HEK293 (cell line): ENCODE results near the gene GMPPB.

Source experiments
- CTCF ChIA-PET: fragments of 350-600 bp; formaldehyde crosslinking; extraction: SDS; loops from one replicate; lab custom pipeline; 2021; ENCODE audit warnings: antibody characterized with exemption; lab: Yijun Ruan, JAX
- POLR2A ChIA-PET: fragments of 300-600 bp; formaldehyde crosslinking; extraction: SDS; loops from one replicate; lab custom pipeline; 2020; ENCODE audit warnings: antibody characterized with exemption, inconsistent platforms; lab: Yijun Ruan, JAX
- H3K27ac ChIP-seq: fragments of 200-500 bp; sonication (Bioruptor generic); 2 replicates; pipeline ENCODE4 v1.5.1; 2014; ENCODE audit warnings: low read depth, low read length, control low read depth, inconsistent platforms; ENCODE audit errors: extremely low read depth
- H3K36me3 ChIP-seq, 2 experiments: fragments of 200-500 bp in 1 of 2; sonication (Bioruptor generic) in 1 of 2; 1 replicate in 1 of 2; 2 replicates in 1 of 2; pipeline ENCODE4 v1.5.1; 2014 to 2017; ENCODE audit warnings: inconsistent platforms in 2 of 2, low read length in 2 of 2; ENCODE audit not compliant: control insufficient read depth in 2 of 2, insufficient read depth in 1 of 2
- H3K4me1 ChIP-seq: fragments of 200-500 bp; sonication (Bioruptor generic); 2 replicates; pipeline ENCODE4 v1.5.1; 2014; ENCODE audit warnings: mild to moderate bottlenecking, low read length, inconsistent platforms; ENCODE audit not compliant: control insufficient read depth, insufficient read depth
- H3K4me3 ChIP-seq: 2 replicates; pipeline ENCODE4 v1.5.1; 2011; ENCODE audit warnings: low read depth, mild to moderate bottlenecking, control low read depth, low read length, moderate library complexity
- H3K9me3 ChIP-seq: fragments of 200-500 bp; sonication (Bioruptor generic); 2 replicates; pipeline ENCODE4 v1.5.1; 2014; ENCODE audit warnings: low read depth, low read length, inconsistent platforms; ENCODE audit not compliant: control insufficient read depth, insufficient read depth
- BCL11A ChIP-seq: fragments of 450-650 bp; formaldehyde crosslinking; IDR thresholded peaks from 2 replicates; pipeline ENCODE4 v1.5.1; 2016; ENCODE audit warnings: low read depth, missing biosample characterization, missing genetic modification characterization
- BCL11B ChIP-seq: fragments of 450-650 bp; formaldehyde crosslinking; IDR thresholded peaks from 2 replicates; pipeline ENCODE4 v1.5.1; 2016; ENCODE audit warnings: low read depth, missing biosample characterization, missing genetic modification characterization
- SCRT1 ChIP-seq: fragments of 450-650 bp; formaldehyde crosslinking; IDR thresholded peaks from 2 replicates; pipeline ENCODE4 v1.5.1; 2016; ENCODE audit warnings: missing biosample characterization, missing genetic modification characterization, borderline replicate concordance
- SCRT2 ChIP-seq: fragments of 450-650 bp; formaldehyde crosslinking; IDR thresholded peaks from 2 replicates; pipeline ENCODE4 v1.5.1; 2016; ENCODE audit warnings: missing biosample characterization, missing genetic modification characterization
- TRIM28 ChIP-seq: IDR thresholded peaks from 2 replicates; pipeline ENCODE4 v1.6.1; 2011; ENCODE audit warnings: low read length, control low read depth, borderline replicate concordance
- TSHZ1 ChIP-seq: fragments of 450-650 bp; formaldehyde crosslinking; IDR thresholded peaks from 2 replicates; pipeline ENCODE4 v1.5.1; 2016; ENCODE audit warnings: missing biosample characterization, missing genetic modification characterization, borderline replicate concordance
- YY2 ChIP-seq: fragments of 450-650 bp; formaldehyde crosslinking; IDR thresholded peaks from 2 replicates; pipeline ENCODE4 v1.5.1; 2016; ENCODE audit warnings: missing biosample characterization, missing genetic modification characterization
- ZIC2 ChIP-seq: fragments of 450-650 bp; formaldehyde crosslinking; IDR thresholded peaks from 2 replicates; pipeline ENCODE4 v1.5.1; 2016; ENCODE audit warnings: missing biosample characterization, missing genetic modification characterization
- ZNF174 ChIP-seq: fragments of 450-650 bp; formaldehyde crosslinking; IDR thresholded peaks from 2 replicates; pipeline ENCODE4 v1.5.0; 2017; ENCODE audit warnings: missing biosample characterization, mild to moderate bottlenecking, missing genetic modification characterization
- ZNF223 ChIP-seq: fragments of 450-650 bp; formaldehyde crosslinking; IDR thresholded peaks from 2 replicates; pipeline ENCODE4 v1.5.1; 2016; ENCODE audit warnings: missing biosample characterization, missing genetic modification characterization
- ZNF280C ChIP-seq: fragments of 450-650 bp; formaldehyde crosslinking; IDR thresholded peaks from 2 replicates; pipeline ENCODE4 v1.5.1; 2016; ENCODE audit warnings: missing biosample characterization, missing genetic modification characterization
- ZNF292 ChIP-seq: fragments of 450-650 bp; formaldehyde crosslinking; IDR thresholded peaks from 2 replicates; pipeline ENCODE4 v1.5.1; 2016; ENCODE audit warnings: low read depth, missing biosample characterization, missing genetic modification characterization, borderline replicate concordance
- ZNF473 ChIP-seq: fragments of 450-650 bp; formaldehyde crosslinking; IDR thresholded peaks from 2 replicates; pipeline ENCODE4 v1.5.1; 2017; ENCODE audit warnings: missing biosample characterization, missing genetic modification characterization
- ZNF530 ChIP-seq: fragments of 450-650 bp; formaldehyde crosslinking; IDR thresholded peaks from 2 replicates; pipeline ENCODE4 v1.5.1; 2016; ENCODE audit warnings: low read depth, missing biosample characterization, missing genetic modification characterization
- ZNF571 ChIP-seq: fragments of 450-650 bp; formaldehyde crosslinking; IDR thresholded peaks from 2 replicates; pipeline ENCODE4 v1.5.0; 2017; ENCODE audit warnings: missing biosample characterization, missing genetic modification characterization
- ZNF621 ChIP-seq: fragments of 450-650 bp; formaldehyde crosslinking; IDR thresholded peaks from 2 replicates; pipeline ENCODE4 v1.5.1; 2017; ENCODE audit warnings: missing biosample characterization, missing genetic modification characterization
- ZNF626 ChIP-seq: fragments of 450-650 bp; sonication (Bioruptor Pico); formaldehyde crosslinking; IDR thresholded peaks from 2 replicates; pipeline ENCODE4 v1.5.1; 2018; ENCODE audit warnings: missing biosample characterization, missing genetic modification characterization, inconsistent platforms
- ZNF670 ChIP-seq: fragments of 450-650 bp; formaldehyde crosslinking; IDR thresholded peaks from 2 replicates; pipeline ENCODE4 v1.5.1; 2016; ENCODE audit warnings: missing biosample characterization, missing genetic modification characterization, low read depth
- ZNF704 ChIP-seq: fragments of 450-650 bp; formaldehyde crosslinking; IDR thresholded peaks from 2 replicates; pipeline ENCODE4 v1.5.1; 2016; ENCODE audit warnings: missing biosample characterization, missing genetic modification characterization
- ZNF843 ChIP-seq: fragments of 450-650 bp; formaldehyde crosslinking; IDR thresholded peaks from 2 replicates; pipeline ENCODE4 v1.5.1; 2016; ENCODE audit warnings: missing biosample characterization, missing genetic modification characterization

GMPPB gene

GRCh38 chr3:49723296-49723627 is 489 bp downstream of the GMPPB start (continued):
- no peak for TF ChIP-seq TSHZ1 (tag by site-specific recombination)
- TF ChIP-seq BCL11A (tag by site-specific recombination), result no peak
- TF ChIP-seq ZNF530, result no peak
- TF ChIP-seq ZNF621 (tag by site-specific recombination), result no peak
- TF ChIP-seq ZNF571, result no peak
- TF ChIP-seq YY2 (tag by site-specific recombination), result no peak
- no peak for TF ChIP-seq ZIC2 (tag by site-specific recombination)

- 0 out of 2 replicates have a peak, but pooled peaks have one; percentile 14 for TF ChIP-seq BCL11B (tag by site-specific recombination)
- TF ChIP-seq ZNF626 (tag by site-specific recombination), result no peak
- Histone ChIP-seq H3K36me3 (peaks cover 0 to 77% of the 10 kb centered on the region in 2 experiments; a peak in 1 of 3 replicates), H3K9me3 (no peaks in the 10 kb centered on the region), H3K27ac (peak overlapping the region; percentile 87; the same call in 1 of the 2 replicates), H3K4me1 (no peaks in the 10 kb centered on the region), H3K4me3 (peak overlapping the region; percentile 90)
- CTCF ChIA-PET, result interaction anchor here (0.6 to 0.7 kb wide), 2 partner anchors 13 to 184 kb away, joined by 3 read pairs; no protein-coding TSS in a partner anchor
- POLR2A ChIA-PET, result interaction anchor here (0.5 to 1.7 kb wide), 5 partner anchors 8 to 586 kb away, joined by 3 to 9 read pairs (median 4); no protein-coding TSS in a partner anchor
These were observed 855 bp downstream of the GMPPB start for GRCh38 chr3:49722896-49723295.

- ChIA-PET POLR2A (interaction anchor here (0.6 to 1.2 kb wide), 2 partner anchors 64 to 1111 kb away, joined by 5 to 7 read pairs; partner anchors contain the start of gene IP6K1), CTCF (no interaction called here)
- Histone ChIP-seq H3K27ac (no peak overlapping the region), H3K4me1 (no peaks in the 10 kb centered on the region), H3K9me3 (no peaks in the 10 kb centered on the region), H3K36me3 (peaks cover 0 to 76% of the 10 kb centered on the region in 2 experiments; a peak in 1 of 3 replicates), H3K4me3 (no peak overlapping the region; the same call in 1 of the 2 replicates)
- TF ChIP-seq BCL11B (tag by site-specific recombination) (no peak), SCRT2 (tag by site-specific recombination) (peak; percentile 85), SCRT1 (peak; percentile 59; the same call in 1 of the 2 replicates)
These were observed 1.6 kb downstream of the GMPPB start for GRCh38 chr3:49721896-49722781.

- POLR2A ChIA-PET, result interaction anchor here (0.5 to 1.2 kb wide), 3 partner anchors 65 to 1111 kb away, joined by 5 to 7 read pairs (median 6); partner anchors contain the start of gene IP6K1
- CTCF ChIA-PET, result no interaction called here
These were observed 2.2 kb downstream of the GMPPB start for GRCh38 chr3:49721596-49721895.

More at GRCh38 chr3:49721596-49721895, 2.2 kb downstream of the GMPPB start:
- Histone ChIP-seq H3K4me3 (no peak overlapping the region), H3K9me3 (no peaks in the 10 kb centered on the region), H3K27ac (no peak overlapping the region), H3K36me3 (peaks cover 0 to 76% of the 10 kb centered on the region in 2 experiments; a peak in 1 of 3 replicates), H3K4me1 (no peaks in the 10 kb centered on the region)
- TF ChIP-seq ZNF280C (tag by site-specific recombination) (no peak), ZNF704 (no peak), ZNF843 (tag by site-specific recombination) (no peak), ZNF223 (no peak), ZNF292 (tag by site-specific recombination) (no peak), TRIM28 (no peak), ZNF174 (no peak), ZNF473 (tag by site-specific recombination) (no peak), ZNF670 (no peak)
